Retinal pigment epithelial cell (primary cell): ENCODE results near the gene PPFIA2.

Experiments used
- DNase-seq: peaks from one replicate; pipeline ENCODE4 v3.0.0-alpha.2; 2010; ENCODE audit warnings: low read depth
- H3K4me3 ChIP-seq: 2 replicates; pipeline ENCODE4 v1.5.1; 2011; ENCODE audit warnings: mild to moderate bottlenecking, low read length, control low read depth, moderate library complexity
- TF ChIP-seq, protein P1 (sequence below): conservative IDR thresholded peaks from 2 replicates; pipeline ENCODE4 v1.5.1; 2011; ENCODE audit warnings: low read depth, low read length, control low read depth, inconsistent platforms

PPFIA2 gene

DNA sequence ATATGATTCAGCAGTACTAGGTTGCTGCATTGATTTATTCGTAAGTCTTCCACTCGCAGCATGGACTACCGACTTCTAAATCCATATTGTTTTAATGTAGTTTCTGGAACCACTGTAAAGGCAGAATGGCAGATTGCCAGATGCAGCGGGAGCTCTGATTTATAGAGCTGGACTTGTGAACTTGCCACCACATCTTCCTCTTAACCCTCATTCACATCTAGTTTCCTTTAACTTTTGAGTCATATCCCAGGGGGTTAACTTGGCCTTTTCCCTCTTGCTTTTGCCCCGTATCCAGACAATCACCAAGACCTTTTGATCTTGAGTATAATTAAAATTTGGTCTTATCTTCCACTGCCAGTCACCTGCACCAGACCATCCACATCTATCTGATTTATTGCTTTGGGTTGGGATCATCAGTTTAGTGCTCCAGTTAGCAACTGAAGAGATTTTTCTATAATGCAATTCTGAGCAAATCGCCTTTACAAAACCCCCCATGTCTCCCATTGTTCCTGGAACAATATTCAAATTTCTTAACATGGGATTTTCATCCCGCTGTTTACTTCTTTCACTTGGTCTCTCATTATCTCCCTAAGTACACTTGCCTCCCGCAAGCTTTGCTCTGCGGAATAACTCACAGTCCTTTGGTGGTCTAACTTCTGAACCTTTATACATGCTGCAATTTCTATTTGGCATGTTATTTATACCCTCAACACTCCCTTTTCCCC lies 550.8 kb downstream of the PPFIA2 start:
- DNase-seq, result no peak
- H3K4me3 ChIP-seq, result no peak overlapping the region
- TF ChIP-seq, protein P1, sequence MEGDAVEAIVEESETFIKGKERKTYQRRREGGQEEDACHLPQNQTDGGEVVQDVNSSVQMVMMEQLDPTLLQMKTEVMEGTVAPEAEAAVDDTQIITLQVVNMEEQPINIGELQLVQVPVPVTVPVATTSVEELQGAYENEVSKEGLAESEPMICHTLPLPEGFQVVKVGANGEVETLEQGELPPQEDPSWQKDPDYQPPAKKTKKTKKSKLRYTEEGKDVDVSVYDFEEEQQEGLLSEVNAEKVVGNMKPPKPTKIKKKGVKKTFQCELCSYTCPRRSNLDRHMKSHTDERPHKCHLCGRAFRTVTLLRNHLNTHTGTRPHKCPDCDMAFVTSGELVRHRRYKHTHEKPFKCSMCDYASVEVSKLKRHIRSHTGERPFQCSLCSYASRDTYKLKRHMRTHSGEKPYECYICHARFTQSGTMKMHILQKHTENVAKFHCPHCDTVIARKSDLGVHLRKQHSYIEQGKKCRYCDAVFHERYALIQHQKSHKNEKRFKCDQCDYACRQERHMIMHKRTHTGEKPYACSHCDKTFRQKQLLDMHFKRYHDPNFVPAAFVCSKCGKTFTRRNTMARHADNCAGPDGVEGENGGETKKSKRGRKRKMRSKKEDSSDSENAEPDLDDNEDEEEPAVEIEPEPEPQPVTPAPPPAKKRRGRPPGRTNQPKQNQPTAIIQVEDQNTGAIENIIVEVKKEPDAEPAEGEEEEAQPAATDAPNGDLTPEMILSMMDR, result no peak
